GM12878 (cell line): ENCODE results near the gene FSTL4. TPM values are rescaled to one million over a fixed set of nuclear protein-coding genes. Genes with fewer than 3 reads are reported as not detected.

Experiments used
- ATAC-seq: fragments of 200-7000 bp; cut with Tn5 transposase; 3 replicates; pipeline ENCODE4 v1.9.1; 2020; ENCODE audit warnings: mild to moderate bottlenecking, moderate library complexity
- BruUV-seq: library from RNA; stranded (reverse); fragments of 400-500 nt; replicated peaks from 2 replicates; lab custom pipeline; 2021; lab: Mats Ljungman, UMichigan
- CTCF ChIA-PET: fragments of 300-600 bp; sonication (Branson Sonifier 250); formaldehyde crosslinking; extraction: SDS; loops from one replicate; lab custom pipeline; 2021; ENCODE audit warnings: inconsistent platforms; lab: Yijun Ruan, JAX
- POLR2A ChIA-PET: fragments of 350-600 bp; formaldehyde crosslinking; extraction: SDS; loops from one replicate; lab custom pipeline; 2021; ENCODE audit warnings: inconsistent platforms; lab: Charles Lee
- RAD21 ChIA-PET: fragments of 300-600 bp; sonication (Branson Sonifier 250); formaldehyde crosslinking; loops from one replicate; lab custom pipeline; 2023; ENCODE audit warnings: antibody characterized with exemption; ENCODE audit not compliant: unreplicated experiment; lab: Charles Lee
- SMC1A ChIA-PET: fragments of 300-600 bp; sonication (Branson Sonifier 250); formaldehyde crosslinking; loops from one replicate; lab custom pipeline; 2023; ENCODE audit not compliant: unreplicated experiment, uncharacterized antibody; lab: Charles Lee
- DNase-seq: peaks from one replicate; pipeline ENCODE4 v3.0.0-alpha.2; 2011; ENCODE audit warnings: low read depth, low spot score
- FAIRE-seq: peaks from 3 replicates; lab custom pipeline; 2011; peaks lifted over from hg19 to GRCh38; lab: Jason Lieb, UNC
- H2AFZ ChIP-seq: 2 replicates; pipeline ENCODE4 v1.6.0; 2011; ENCODE audit warnings: low read depth, low read length, control low read depth; ENCODE audit not compliant: control insufficient read depth
- H3K27ac ChIP-seq: 2 replicates; pipeline ENCODE4 v1.5.1; 2011; ENCODE audit warnings: control low read depth; ENCODE audit not compliant: control insufficient read depth, insufficient read depth
- H3K27me3 ChIP-seq, 2 experiments: replicated peaks in 1 of 2; 2 replicates each; pipeline versions ENCODE4 v1.6.0 to v1.6.1; 2011; ENCODE audit warnings: low read length in 1 of 2; ENCODE audit not compliant: control insufficient read depth in 2 of 2, insufficient read depth in 2 of 2
- H3K36me3 ChIP-seq, 2 experiments: 2 replicates each; pipeline ENCODE4 v1.5.1; 2011; ENCODE audit warnings: low read length in 1 of 2; ENCODE audit not compliant: control insufficient read depth in 2 of 2, insufficient read depth in 2 of 2
- H3K4me1 ChIP-seq: 2 replicates; pipeline ENCODE4 v1.6.1; 2011; ENCODE audit warnings: mild to moderate bottlenecking, low read length, moderate library complexity, mixed read lengths; ENCODE audit not compliant: control insufficient read depth, insufficient read depth
- H3K4me2 ChIP-seq: 2 replicates; pipeline ENCODE4 v1.6.0; 2011; ENCODE audit warnings: control low read depth; ENCODE audit not compliant: control insufficient read depth, insufficient read depth
- H3K4me3 ChIP-seq: fragments of 200-600 bp; sonication (generic); 2 replicates; pipeline ENCODE4 v1.5.1; 2016
- H3K79me2 ChIP-seq: 2 replicates; pipeline ENCODE4 v1.6.0; 2011; ENCODE audit warnings: low read length; ENCODE audit not compliant: control insufficient read depth, insufficient read depth
- H3K9ac ChIP-seq: 2 replicates; pipeline ENCODE4 v1.8.0; 2011; ENCODE audit warnings: low read length, control low read depth, mixed read lengths; ENCODE audit not compliant: control insufficient read depth, insufficient read depth
- H3K9me3 ChIP-seq: replicated peaks from 3 replicates; pipeline ENCODE4 v1.5.1; 2011; ENCODE audit warnings: mild to moderate bottlenecking, low read length; ENCODE audit not compliant: control insufficient read depth, insufficient read depth
- H4K20me1 ChIP-seq: 2 replicates; pipeline ENCODE4 v1.6.0; 2011; ENCODE audit not compliant: control insufficient read depth, insufficient read depth
- CHD1 ChIP-seq: IDR thresholded peaks from 2 replicates; pipeline ENCODE4 v1.6.1; 2012; ENCODE audit warnings: low read depth, low read length, improper control_type of control experiment
- CTCF ChIP-seq, 3 experiments: IDR thresholded peaks in 2 of 3; conservative IDR thresholded peaks in 1 of 3; 2 replicates each; pipeline ENCODE4 v1.5.1; 2011; ENCODE audit warnings: low read depth in 3 of 3, low read length in 3 of 3, mild to moderate bottlenecking in 3 of 3, control low read depth in 2 of 3, moderate library complexity in 2 of 3, inconsistent platforms in 1 of 3, mixed read lengths in 1 of 3; ENCODE audit not compliant: control insufficient read depth in 2 of 3, insufficient read depth in 1 of 3; ENCODE audit errors: extremely low read depth in 1 of 3
- DPF2 ChIP-seq: fragments of 450-650 bp; IDR thresholded peaks from 2 replicates; pipeline ENCODE4 v1.6.1; 2017; ENCODE audit warnings: mild to moderate bottlenecking
- IRF3 ChIP-seq: fragments of 450-650 bp; IDR thresholded peaks from 2 replicates; pipeline ENCODE4 v1.6.1; 2014; ENCODE audit warnings: mild to moderate bottlenecking
- MAX ChIP-seq: IDR thresholded peaks from 2 replicates; pipeline ENCODE4 v1.6.1; 2012; ENCODE audit warnings: low read depth, low read length, improper control_type of control experiment
- MTA2 ChIP-seq: fragments of 450-650 bp; IDR thresholded peaks from 2 replicates; pipeline ENCODE4 v1.6.1; 2016; ENCODE audit warnings: low read depth, mild to moderate bottlenecking, moderate library complexity
- NRF1 ChIP-seq: conservative IDR thresholded peaks from 2 replicates; pipeline ENCODE4 v1.6.1; 2011; ENCODE audit warnings: mild to moderate bottlenecking, low read depth, low read length, improper control_type of control experiment
- RELB ChIP-seq: fragments of 450-650 bp; IDR thresholded peaks from 2 replicates; pipeline ENCODE4 v1.6.1; 2017; ENCODE audit warnings: low read depth, mild to moderate bottlenecking, moderate library complexity
- TAF1 ChIP-seq: IDR thresholded peaks from 2 replicates; pipeline ENCODE4 v1.6.1; 2011; ENCODE audit warnings: mild to moderate bottlenecking, low read depth, low read length, borderline replicate concordance
- TARDBP ChIP-seq: IDR thresholded peaks from 2 replicates; pipeline ENCODE4 v1.6.1; 2016; ENCODE audit warnings: borderline replicate concordance
- WGBS: methylation state at CpG from one replicate; pipeline ENCODE4 v1.1.6; 2016; ENCODE audit warnings: low lambda C conversion rate; ENCODE audit not compliant: insufficient replicate concordance, insufficient coverage; ENCODE audit errors: missing lambda C conversion rate; 5-methylcytosine and 5-hydroxymethylcytosine counted together
- in situ Hi-C: fragments of 300-500 bp; cut with MboI; formaldehyde crosslinking; loops from 9 replicates; pipeline ENCODE4 v1.14.3; 2018; ENCODE audit warnings: mixed read lengths
- intact Hi-C: fragments of 100-400 bp; cut with micrococcal nuclease; formaldehyde crosslinking; loops from one replicate; pipeline ENCODE4 v1.14.2; 2022; ENCODE audit not compliant: unreplicated experiment
- polyA plus RNA-seq, 11 experiments: library from polyadenylated mRNA; depleted of rRNA in 4 of 11; unstranded in 6 of 11; stranded (reverse) in 5 of 11; fragments of >200 nt; fragmentation: Nextera tagmentation in 4 of 11; fragmentation: Illumina TruSeq in 1 of 11; extraction: Ambion mirVana in 4 of 11; extraction: Trizol in 1 of 11; gene quantifications; 1 replicate in 1 of 11; 2 replicates in 10 of 11; pipeline versions ENCODE4 v1.2.1 to v1.2.3, GENCODE V29; 2011 to 2016; ENCODE audit warnings: inconsistent platforms in 2 of 11, missing spikeins in 2 of 11, low read depth in 1 of 11
- total RNA-seq, 4 experiments: library from RNA; depleted of rRNA in 3 of 4; stranded (reverse); fragments of >200 nt in 3 of 4; fragmentation: Illumina TruSeq in 1 of 4; extraction: Trizol in 1 of 4; gene quantifications; 2 replicates each; pipeline versions ENCODE4 v1.2.1 to v1.2.3, GENCODE V29; 2013 to 2021

Gene FSTL4
- total and polyA plus RNA-seq, 10 of the 15 experiments (the other 5 are each of a cell fraction or from before 2014, with no cell fraction given): 0.01 to 0.79 (median 0.21) TPM; not detected in 6

DNA sequence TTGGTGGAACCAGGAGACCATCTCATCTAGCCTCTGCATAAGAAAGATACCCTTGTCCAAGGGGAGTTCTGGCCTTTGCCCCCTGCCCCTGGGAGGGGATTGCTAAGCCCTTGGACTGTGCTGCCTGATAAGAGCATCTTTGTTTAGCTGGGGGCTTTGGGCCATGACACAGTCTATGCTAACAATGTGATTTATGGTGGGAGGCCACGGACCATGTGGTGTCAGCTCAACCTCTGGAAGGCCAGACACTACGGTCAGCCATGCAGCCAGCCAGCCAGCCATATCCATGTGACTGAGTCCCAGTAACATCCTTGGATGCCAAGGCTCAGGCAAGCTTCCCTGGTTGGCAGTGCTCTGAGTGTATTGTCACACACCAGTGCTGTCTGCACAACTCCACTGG, 244.4 kb downstream of the FSTL4 start (continued):
- TF ChIP-seq IRF3: no peak
- TF ChIP-seq DPF2: no peak
- no peak for TF ChIP-seq CTCF (IDR thresholded peaks at IDR 0.05 in 2 of 3, conservative IDR thresholded peaks at IDR 0.05 in 1 of 3; ENCODE audit: control insufficient read depth in 2 of 3, extremely low read depth in 1 of 3, insufficient read depth in 1 of 3, low read depth in 3 of 3, low read length in 3 of 3)

DNA sequence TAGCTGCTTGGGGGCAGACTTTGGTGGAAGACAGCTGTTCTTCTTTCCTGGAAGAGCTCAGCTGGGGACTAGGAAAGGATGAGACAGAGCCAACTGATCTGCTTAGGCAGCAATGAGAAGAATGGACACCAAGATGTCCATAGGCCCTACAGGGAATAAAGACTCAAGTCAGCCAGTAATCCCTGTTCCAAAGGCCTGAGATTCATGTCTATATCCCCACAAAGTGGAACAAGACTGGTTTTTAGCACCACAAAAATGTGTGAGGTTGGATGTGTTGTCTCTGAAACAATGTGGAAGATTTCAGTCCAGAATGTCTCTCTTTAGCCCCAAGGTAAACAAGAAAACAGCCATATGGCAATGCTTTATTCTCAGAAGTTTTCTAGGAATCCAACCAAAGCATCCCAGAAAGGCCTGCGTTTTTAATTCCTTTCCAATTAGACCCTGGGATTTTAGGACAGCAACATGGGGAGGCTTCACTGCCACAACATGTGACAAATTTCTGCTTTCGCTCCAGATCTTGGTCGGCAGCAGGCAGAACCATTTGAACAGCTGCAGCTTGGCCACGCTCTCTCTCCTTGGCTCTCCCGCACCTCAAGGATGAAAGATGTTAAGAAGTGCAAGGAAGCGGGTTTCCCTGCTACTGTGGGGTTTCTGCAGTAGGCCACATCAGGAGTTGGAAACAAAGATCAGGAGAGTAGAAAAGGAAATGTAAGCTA, 245.1 kb downstream of the FSTL4 start:
- no peaks in the 10 kb centered on the region for H4K20me1 ChIP-seq
- SMC1A ChIA-PET: interaction anchor here (1.0 to 1.5 kb wide), 4 partner anchors 29 to 256 kb away, joined by 3 to 4 read pairs (median 4); no protein-coding TSS in a partner anchor
- no peak for FAIRE-seq
- H3K79me2 ChIP-seq: no peaks in the 10 kb centered on the region
- RAD21 ChIA-PET: interaction anchor here (0.7 to 1.6 kb wide), 3 partner anchors 57 to 256 kb away, joined by 3 to 7 read pairs (median 3); no protein-coding TSS in a partner anchor
- no peaks in the 10 kb centered on the region for H3K4me1 ChIP-seq
- 52% methylated on average over 6 of the region's 6 CpGs for WGBS
- no peak for TF ChIP-seq TARDBP
- no peak for TF ChIP-seq TAF1
- no peak for TF ChIP-seq CHD1
- TF ChIP-seq MAX: no peak
- TF ChIP-seq RELB: no peak
- TF ChIP-seq MTA2: no peak
- no peak for TF ChIP-seq NRF1
- in situ Hi-C loops (no loop called here), intact Hi-C loops (no loop called here)
- POLR2A ChIA-PET: no interaction called here
- H3K4me2 ChIP-seq: no peak overlapping the region
- H3K9ac ChIP-seq: no peak overlapping the region
- no peak overlapping the region for H2AFZ ChIP-seq
- CTCF ChIA-PET: interaction anchor here (1.2 to 2.0 kb wide), 7 partner anchors 9 to 264 kb away, joined by 3 to 6 read pairs (median 4); no protein-coding TSS in a partner anchor
- no peak for ATAC-seq
- BruUV-seq: no TSS peak
- no peaks in the 10 kb centered on the region for H3K9me3 ChIP-seq
- no peak overlapping the region for H3K4me3 ChIP-seq
- peaks cover 0 to 2% of the 10 kb centered on the region in 2 experiments; a peak in 3 of 4 replicates for H3K27me3 ChIP-seq
- H3K27ac ChIP-seq: no peak overlapping the region
- H3K36me3 ChIP-seq: no peaks in the 10 kb centered on the region
- no peak for DNase-seq
